WERI-Rb-1 (cell line): ENCODE results near the gene AFF3.

Experiments
- DNase-seq: peaks from one replicate; pipeline ENCODE4 v3.0.0-alpha.2; 2020
- H3K27ac ChIP-seq: fragments of 250-450 bp; sonication (Bioruptor Pico); 2 replicates; pipeline ENCODE4 v1.5.1; 2020; ENCODE audit warnings: mild to moderate bottlenecking, moderate library complexity
- H3K27me3 ChIP-seq: fragments of 250-450 bp; sonication (Bioruptor Pico); 2 replicates; pipeline ENCODE4 v1.5.1; 2021; ENCODE audit warnings: mild to moderate bottlenecking, low read depth, moderate library complexity; ENCODE audit not compliant: insufficient read depth, severe bottlenecking
- H3K36me3 ChIP-seq: fragments of 250-450 bp; sonication (Bioruptor Pico); 2 replicates; pipeline ENCODE4 v1.5.1; 2020; ENCODE audit warnings: mild to moderate bottlenecking, moderate library complexity
- H3K4me3 ChIP-seq: 2 replicates; pipeline ENCODE4 v1.5.1; 2011; ENCODE audit warnings: low read depth, mild to moderate bottlenecking, control low read depth, low read length
- H3K9me3 ChIP-seq: fragments of 250-450 bp; sonication (Bioruptor Pico); 2 replicates; pipeline ENCODE4 v1.5.1; 2021; ENCODE audit warnings: mild to moderate bottlenecking, moderate library complexity; ENCODE audit not compliant: severe bottlenecking
- TF ChIP-seq, protein P1 (sequence below): IDR thresholded peaks from 2 replicates; pipeline ENCODE4 v1.5.1; 2011; ENCODE audit warnings: low read depth, mild to moderate bottlenecking, control low read depth, inconsistent platforms, low read length

AFF3 gene

DNA sequence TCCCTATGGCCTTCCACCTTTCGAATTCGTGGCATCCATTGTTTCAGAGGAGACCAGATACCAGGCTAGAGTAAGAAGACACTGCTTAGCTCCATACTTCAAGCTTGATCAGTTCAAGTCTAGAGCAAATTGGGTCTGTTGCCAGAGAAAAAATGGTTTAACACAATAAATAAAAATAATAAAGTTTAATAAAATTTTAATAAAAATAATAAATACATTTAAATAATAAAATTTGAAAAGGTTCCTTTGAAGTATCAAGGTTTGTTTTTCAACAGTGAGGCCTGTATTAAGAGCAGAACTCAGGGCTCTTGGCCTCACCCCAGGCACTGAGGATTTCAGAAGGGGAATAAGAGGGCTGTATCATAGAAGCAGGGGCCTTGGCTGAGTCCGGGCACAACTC lies 547.0 kb downstream of the AFF3 start:
- no peak for DNase-seq
- Histone ChIP-seq H3K36me3 (no peaks in the 10 kb centered on the region), H3K27me3 (no peaks in the 10 kb centered on the region), H3K27ac (no peak overlapping the region), H3K9me3 (no peaks in the 10 kb centered on the region), H3K4me3 (no peak overlapping the region)
- TF ChIP-seq, protein P1, sequence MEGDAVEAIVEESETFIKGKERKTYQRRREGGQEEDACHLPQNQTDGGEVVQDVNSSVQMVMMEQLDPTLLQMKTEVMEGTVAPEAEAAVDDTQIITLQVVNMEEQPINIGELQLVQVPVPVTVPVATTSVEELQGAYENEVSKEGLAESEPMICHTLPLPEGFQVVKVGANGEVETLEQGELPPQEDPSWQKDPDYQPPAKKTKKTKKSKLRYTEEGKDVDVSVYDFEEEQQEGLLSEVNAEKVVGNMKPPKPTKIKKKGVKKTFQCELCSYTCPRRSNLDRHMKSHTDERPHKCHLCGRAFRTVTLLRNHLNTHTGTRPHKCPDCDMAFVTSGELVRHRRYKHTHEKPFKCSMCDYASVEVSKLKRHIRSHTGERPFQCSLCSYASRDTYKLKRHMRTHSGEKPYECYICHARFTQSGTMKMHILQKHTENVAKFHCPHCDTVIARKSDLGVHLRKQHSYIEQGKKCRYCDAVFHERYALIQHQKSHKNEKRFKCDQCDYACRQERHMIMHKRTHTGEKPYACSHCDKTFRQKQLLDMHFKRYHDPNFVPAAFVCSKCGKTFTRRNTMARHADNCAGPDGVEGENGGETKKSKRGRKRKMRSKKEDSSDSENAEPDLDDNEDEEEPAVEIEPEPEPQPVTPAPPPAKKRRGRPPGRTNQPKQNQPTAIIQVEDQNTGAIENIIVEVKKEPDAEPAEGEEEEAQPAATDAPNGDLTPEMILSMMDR = no peak

DNA sequence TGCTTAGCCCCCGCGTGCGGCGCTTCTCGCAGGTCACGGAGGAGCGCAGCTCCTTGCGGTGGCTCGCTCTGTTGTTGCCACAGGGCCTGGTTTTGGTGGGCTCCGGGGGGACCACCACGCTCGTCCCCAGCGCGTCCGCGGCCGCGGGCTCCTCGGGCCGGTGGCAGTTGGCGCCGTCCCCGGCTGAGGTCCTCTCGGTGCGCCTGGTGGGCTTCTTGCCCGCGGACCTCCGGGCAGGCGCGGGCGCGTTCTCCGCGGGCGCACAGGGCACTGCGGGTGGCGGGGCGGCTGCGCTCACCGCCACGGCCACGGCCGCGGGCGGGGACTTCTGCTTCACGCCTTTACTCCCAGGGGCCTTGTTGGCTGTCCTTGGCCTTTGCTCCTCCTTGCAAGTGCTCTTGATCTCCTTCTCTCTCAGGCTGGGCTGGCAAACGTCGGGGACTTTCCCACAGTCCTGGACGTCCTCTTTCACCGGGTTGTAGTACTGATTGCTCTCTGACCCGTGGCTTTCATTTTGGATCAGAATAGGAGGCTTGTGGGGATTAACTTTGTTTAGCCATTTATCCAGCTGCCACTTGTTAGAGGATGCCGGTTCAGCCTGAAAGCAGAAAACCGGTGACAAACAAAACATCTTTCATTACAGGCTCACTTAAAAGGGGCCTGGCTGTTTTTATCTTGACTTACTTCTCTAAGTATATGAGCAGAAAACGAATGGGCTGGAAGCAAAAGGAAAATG lies 548.5 kb downstream of the AFF3 start:
- Histone ChIP-seq H3K36me3 (no peaks in the 10 kb centered on the region), H3K4me3 (no peak overlapping the region), H3K27ac (no peak overlapping the region), H3K27me3 (no peaks in the 10 kb centered on the region), H3K9me3 (no peaks in the 10 kb centered on the region)
- DNase-seq = no peak
- TF ChIP-seq, protein P1 = no peak

GRCh38 chr2:99576775-99577174 lies 565.6 kb downstream of the AFF3 start:
- Histone ChIP-seq H3K27me3 (no peaks in the 10 kb centered on the region), H3K9me3 (no peaks in the 10 kb centered on the region), H3K27ac (no peak overlapping the region), H3K4me3 (no peak overlapping the region), H3K36me3 (no peaks in the 10 kb centered on the region)
- DNase-seq = no peak
- TF ChIP-seq, protein P1 = no peak

- TF ChIP-seq, protein P1 = no peak
- Histone ChIP-seq H3K36me3 (no peaks in the 10 kb centered on the region), H3K27ac (no peak overlapping the region), H3K9me3 (no peaks in the 10 kb centered on the region), H3K4me3 (no peak overlapping the region), H3K27me3 (no peaks in the 10 kb centered on the region)
- DNase-seq = no peak
These were observed 568.6 kb downstream of the AFF3 start for GRCh38 chr2:99573634-99574251.

DNA sequence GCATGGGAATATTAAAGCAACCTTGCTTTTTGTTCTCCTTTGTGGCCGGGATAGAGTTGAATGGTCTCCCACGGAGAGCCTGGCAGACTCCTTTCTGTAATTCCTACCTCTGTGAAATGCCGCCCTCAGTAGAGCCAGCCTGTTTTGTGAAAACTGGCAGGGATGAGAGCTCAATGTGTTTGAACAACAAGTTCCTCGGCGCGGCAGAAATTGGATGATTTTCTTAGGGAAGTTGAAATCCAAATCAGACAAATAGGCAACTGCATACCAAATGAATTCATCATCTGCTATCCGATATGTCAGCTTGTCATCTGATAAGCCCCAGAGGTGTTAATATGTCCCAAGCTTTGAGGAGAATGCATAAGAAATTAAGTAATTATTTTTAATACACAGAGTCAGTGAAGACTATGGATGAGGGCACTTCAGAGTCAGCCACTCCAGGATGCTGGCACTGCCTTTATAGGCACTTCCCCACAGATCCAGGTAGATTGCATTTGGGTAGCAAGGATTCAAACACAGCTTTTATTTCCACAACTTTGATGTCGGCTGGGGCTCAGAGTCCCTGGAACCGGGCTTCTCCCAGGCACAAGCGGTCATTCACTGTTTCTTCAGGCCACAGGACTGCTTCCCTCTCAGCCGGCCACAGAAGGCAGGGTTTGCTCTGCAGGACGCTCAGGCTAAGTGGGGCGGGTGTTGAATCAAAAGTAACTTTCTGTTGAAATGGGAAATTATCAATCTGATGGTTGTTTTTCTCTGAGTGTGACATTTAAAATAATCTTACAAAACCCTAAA lies 569.8 kb downstream of the AFF3 start:
- Histone ChIP-seq H3K27ac (no peak overlapping the region), H3K4me3 (no peak overlapping the region), H3K9me3 (no peaks in the 10 kb centered on the region), H3K27me3 (no peaks in the 10 kb centered on the region), H3K36me3 (no peaks in the 10 kb centered on the region)
- TF ChIP-seq, protein P1 = no peak
- DNase-seq = no peak
